SK-N-SH (cell line): ENCODE data around the gene BRCA2. TPM values are rescaled to one million over a fixed set of nuclear protein-coding genes. Genes with fewer than 3 reads are reported as not detected.

ENCODE experiments used
- CTCF ChIA-PET: fragments of 300-600, 350-600 bp; formaldehyde crosslinking; extraction: SDS; loops from one replicate; lab custom pipeline; 2021; lab: Yijun Ruan, JAX
- POLR2A ChIA-PET: fragments of 350-600 bp; sonication (Branson Sonifier 250); formaldehyde crosslinking; extraction: SDS; loops from one replicate; lab custom pipeline; 2020; ENCODE audit warnings: antibody characterized with exemption, inconsistent platforms; lab: Yijun Ruan, JAX
- DNase-seq: peaks from one replicate; pipeline ENCODE4 v3.0.0; 2012
- H2AFZ ChIP-seq: fragments of 200-600 bp; sonication (generic); 2 replicates; pipeline ENCODE4 v1.8.1; 2016; ENCODE audit warnings: antibody characterized with exemption, mild to moderate bottlenecking, low read depth
- H3F3A ChIP-seq: fragments of 200-600 bp; sonication (generic); replicated peaks from 2 replicates; pipeline ENCODE3; 2016; ENCODE audit warnings: antibody characterized with exemption, mild to moderate bottlenecking; ENCODE audit not compliant: insufficient read depth
- H3K27ac ChIP-seq, 2 experiments: fragments of 200-500 bp in 1 of 2; fragments of 200-600 bp in 1 of 2; sonication (Bioruptor generic) in 1 of 2; sonication (generic), shearing (Covaris generic) in 1 of 2; 2 replicates each; pipeline versions ENCODE4 v1.5.1 to v1.6.1; 2014 to 2016; ENCODE audit warnings: low read depth in 2 of 2, inconsistent platforms in 1 of 2, low read length in 1 of 2, mild to moderate bottlenecking in 1 of 2, mixed read lengths in 1 of 2
- H3K27me3 ChIP-seq: fragments of 200-600 bp; sonication (generic), shearing (Covaris generic); 2 replicates; pipeline ENCODE4 v1.6.1; 2016; ENCODE audit warnings: mixed run types; ENCODE audit not compliant: insufficient read depth
- H3K36me3 ChIP-seq, 2 experiments: fragments of 200-500 bp in 1 of 2; fragments of 200-600 bp in 1 of 2; sonication (Bioruptor generic) in 1 of 2; sonication (generic) in 1 of 2; replicated peaks in 1 of 2; 2 replicates each; pipeline versions ENCODE3 to v1.5.1; 2014 to 2016; ENCODE audit warnings: low read length in 1 of 2, mild to moderate bottlenecking in 1 of 2; ENCODE audit not compliant: insufficient read depth in 2 of 2, control insufficient read depth in 1 of 2
- H3K4me1 ChIP-seq, 2 experiments: fragments of 200-500 bp in 1 of 2; fragments of 200-600 bp in 1 of 2; sonication (Bioruptor generic) in 1 of 2; sonication (generic), shearing (Covaris generic) in 1 of 2; 2 replicates each; pipeline versions ENCODE4 v1.5.1 to v1.6.1; 2014 to 2016; ENCODE audit warnings: low read depth in 1 of 2, low read length in 1 of 2, mixed run types in 1 of 2; ENCODE audit not compliant: insufficient read depth in 2 of 2, control insufficient read depth in 1 of 2
- H3K4me2 ChIP-seq: fragments of 200-600 bp; sonication (generic), shearing (Covaris generic); 2 replicates; pipeline ENCODE4 v1.6.1; 2017; ENCODE audit warnings: mixed run types
- H3K4me3 ChIP-seq, 2 experiments: fragments of 200-500 bp in 1 of 2; fragments of 200-600 bp in 1 of 2; sonication (Bioruptor generic) in 1 of 2; sonication (generic), shearing (Covaris generic) in 1 of 2; 2 replicates each; pipeline versions ENCODE4 v1.5.1 to v1.8.1; 2014 to 2016; ENCODE audit warnings: low read depth in 2 of 2, inconsistent platforms in 1 of 2, low read length in 1 of 2, mild to moderate bottlenecking in 1 of 2, mixed read lengths in 1 of 2, moderate library complexity in 1 of 2
- H3K79me2 ChIP-seq: fragments of 200-600 bp; sonication (generic); 2 replicates; pipeline ENCODE4 v1.8.1; 2017; ENCODE audit warnings: mild to moderate bottlenecking; ENCODE audit not compliant: insufficient read depth
- H3K9ac ChIP-seq: fragments of 200-600 bp; sonication (generic); 2 replicates; pipeline ENCODE4 v1.6.1; 2017; ENCODE audit warnings: mixed run types
- H3K9me2 ChIP-seq: fragments of 200-600 bp; sonication (generic); 2 replicates; pipeline ENCODE4 v1.6.1; 2017; ENCODE audit warnings: mixed run types
- H3K9me3 ChIP-seq: fragments of 200-600 bp; sonication (generic); 2 replicates; pipeline ENCODE4 v1.6.1; 2017; ENCODE audit warnings: mixed run types, mild to moderate bottlenecking, moderate library complexity
- H4K20me1 ChIP-seq: fragments of 200-600 bp; sonication (generic); 2 replicates; pipeline ENCODE4 v1.6.1; 2017; ENCODE audit warnings: mild to moderate bottlenecking, mixed run types; ENCODE audit not compliant: insufficient read depth
- EP300 ChIP-seq, 2 experiments: IDR thresholded peaks; 2 replicates each; pipeline versions ENCODE4 v1.4.0 to v1.6.1; 2012; ENCODE audit warnings: borderline replicate concordance in 1 of 2, low read depth in 1 of 2, low read length in 1 of 2
- FOXJ3 ChIP-seq: sonication (generic); formaldehyde crosslinking; IDR thresholded peaks from 2 replicates; pipeline ENCODE4 v1.5.1; 2020; ENCODE audit warnings: mild to moderate bottlenecking, missing genetic modification reagents
- GABPA ChIP-seq: IDR thresholded peaks from 2 replicates; pipeline ENCODE4 v1.4.0; 2012; ENCODE audit warnings: low read depth, mild to moderate bottlenecking
- NRF1 ChIP-seq: IDR thresholded peaks from 2 replicates; pipeline ENCODE4 v1.6.1; 2012; ENCODE audit warnings: low read depth, mild to moderate bottlenecking, low read length
- RAD21 ChIP-seq: IDR thresholded peaks from 2 replicates; pipeline ENCODE4 v1.6.1; 2012; ENCODE audit warnings: mild to moderate bottlenecking, low read length
- RCOR1 ChIP-seq: fragments of 150-350 bp; IDR thresholded peaks from 2 replicates; pipeline ENCODE4 v1.6.1; 2017; ENCODE audit warnings: antibody characterized with exemption, low read length
- RXRA ChIP-seq: IDR thresholded peaks from 2 replicates; pipeline ENCODE4 v1.4.0; 2012; ENCODE audit warnings: low read depth, mild to moderate bottlenecking, borderline replicate concordance
- SMC3 ChIP-seq: IDR thresholded peaks from 2 replicates; pipeline ENCODE4 v1.6.1; 2012; ENCODE audit warnings: low read depth, low read length, improper control_type of control experiment
- TAF1 ChIP-seq: IDR thresholded peaks from 2 replicates; pipeline ENCODE4 v1.6.1; 2012; ENCODE audit warnings: low read depth, mild to moderate bottlenecking, low read length, moderate library complexity, borderline replicate concordance
- TCF12 ChIP-seq: IDR thresholded peaks from 2 replicates; pipeline ENCODE4 v1.4.0; 2012
- YY1 ChIP-seq: IDR thresholded peaks from 2 replicates; pipeline ENCODE4 v1.4.0; 2012; ENCODE audit warnings: low read depth, mild to moderate bottlenecking
- WGBS: methylation state at CpG from one replicate; pipeline ENCODE4 v1.1.6; 2017; ENCODE audit warnings: low lambda C conversion rate; 5-methylcytosine and 5-hydroxymethylcytosine counted together
- polyA plus RNA-seq, 3 experiments: library from polyadenylated mRNA; depleted of rRNA; stranded (reverse); fragments of >200 nt; gene quantifications; 2 replicates each; pipeline ENCODE4 v1.2.3, GENCODE V29; 2012
- TF ChIP-seq, protein P1 (sequence below): IDR thresholded peaks from 2 replicates; pipeline ENCODE4 v1.4.0; 2012; ENCODE audit warnings: low read depth
- TF ChIP-seq, protein P2 (sequence below): IDR thresholded peaks from 2 replicates; pipeline ENCODE4; 2012
- TF ChIP-seq, protein P3 (sequence below): IDR thresholded peaks from 2 replicates; pipeline ENCODE4 v1.4.0; 2012; ENCODE audit warnings: low read depth, borderline replicate concordance
- TF ChIP-seq, protein P4 (sequence below): IDR thresholded peaks from 2 replicates; pipeline ENCODE4 v1.6.1; 2012; ENCODE audit warnings: mild to moderate bottlenecking, low read depth, low read length, moderate library complexity
- TF ChIP-seq, protein P5 (sequence below): fragments of 150-350 bp; IDR thresholded peaks from 2 replicates; pipeline ENCODE4 v1.6.1; 2016; ENCODE audit warnings: mild to moderate bottlenecking, low read depth, low read length

Gene BRCA2
- polyA plus RNA-seq, 1 of the 3 experiments (the other 2 are of a cell fraction) = 1.6 TPM

DNA sequence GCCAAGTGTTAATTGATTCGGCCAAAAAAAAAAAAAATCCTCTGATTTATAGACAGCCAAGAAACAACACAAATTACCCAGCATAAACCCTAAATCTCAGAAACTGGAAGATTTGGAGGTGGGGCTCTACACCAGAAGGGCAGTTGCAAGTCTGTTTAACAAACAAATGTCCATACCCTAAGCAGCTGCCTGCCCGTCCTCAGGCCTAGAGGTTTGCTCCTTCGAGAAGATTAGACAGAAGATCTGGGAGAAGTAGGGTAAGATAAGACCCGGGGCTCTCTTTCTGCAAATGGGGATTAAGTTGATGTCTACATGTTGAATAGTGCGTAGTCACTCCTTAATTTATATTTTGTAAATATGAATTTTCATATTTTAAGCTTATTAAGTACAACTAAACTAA lies 116.1 kb downstream of the BRCA2 start:
- CTCF ChIA-PET = interaction anchor here (1.3 to 1.4 kb wide), 2 partner anchors 10 to 150 kb away, joined by 3 read pairs; no protein-coding TSS in a partner anchor
- Histone ChIP-seq H2AFZ (no peak overlapping the region), H3K27me3 (no peaks in the 10 kb centered on the region), H3K9me2 (no peaks in the 10 kb centered on the region), H3K4me3 (no peak overlapping the region), H3K27ac (no peak overlapping the region), H3K4me1 (peaks cover 0 to 11% of the 10 kb centered on the region in 2 experiments; a peak in 2 of 4 replicates), H3F3A (no peaks in the 10 kb centered on the region), H3K9ac (no peak overlapping the region), H3K36me3 (peaks cover 2 to 3% of the 10 kb centered on the region in 2 experiments), H3K79me2 (no peaks in the 10 kb centered on the region), H3K9me3 (no peaks in the 10 kb centered on the region), H3K4me2 (no peak overlapping the region)
- DNase-seq = no peak
- POLR2A ChIA-PET = no interaction called here
- TF ChIP-seq YY1 (no peak), RXRA (no peak), EP300 (IDR thresholded peaks at IDR 0.05; ENCODE audit: borderline replicate concordance in 1 of 2, low read depth in 1 of 2, low read length in 1 of 2) (no peak), TCF12 (no peak), GABPA (no peak), SMC3 (no peak), FOXJ3 (no peak), NRF1 (no peak), RAD21 (no peak), TAF1 (no peak)
- TF ChIP-seq, protein P1, sequence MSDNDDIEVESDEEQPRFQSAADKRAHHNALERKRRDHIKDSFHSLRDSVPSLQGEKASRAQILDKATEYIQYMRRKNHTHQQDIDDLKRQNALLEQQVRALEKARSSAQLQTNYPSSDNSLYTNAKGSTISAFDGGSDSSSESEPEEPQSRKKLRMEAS = no peak
- TF ChIP-seq, protein P2, sequence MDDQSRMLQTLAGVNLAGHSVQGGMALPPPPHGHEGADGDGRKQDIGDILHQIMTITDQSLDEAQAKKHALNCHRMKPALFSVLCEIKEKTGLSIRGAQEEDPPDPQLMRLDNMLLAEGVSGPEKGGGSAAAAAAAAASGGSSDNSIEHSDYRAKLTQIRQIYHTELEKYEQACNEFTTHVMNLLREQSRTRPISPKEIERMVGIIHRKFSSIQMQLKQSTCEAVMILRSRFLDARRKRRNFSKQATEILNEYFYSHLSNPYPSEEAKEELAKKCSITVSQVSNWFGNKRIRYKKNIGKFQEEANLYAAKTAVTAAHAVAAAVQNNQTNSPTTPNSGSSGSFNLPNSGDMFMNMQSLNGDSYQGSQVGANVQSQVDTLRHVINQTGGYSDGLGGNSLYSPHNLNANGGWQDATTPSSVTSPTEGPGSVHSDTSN = no peak
- TF ChIP-seq, protein P3, sequence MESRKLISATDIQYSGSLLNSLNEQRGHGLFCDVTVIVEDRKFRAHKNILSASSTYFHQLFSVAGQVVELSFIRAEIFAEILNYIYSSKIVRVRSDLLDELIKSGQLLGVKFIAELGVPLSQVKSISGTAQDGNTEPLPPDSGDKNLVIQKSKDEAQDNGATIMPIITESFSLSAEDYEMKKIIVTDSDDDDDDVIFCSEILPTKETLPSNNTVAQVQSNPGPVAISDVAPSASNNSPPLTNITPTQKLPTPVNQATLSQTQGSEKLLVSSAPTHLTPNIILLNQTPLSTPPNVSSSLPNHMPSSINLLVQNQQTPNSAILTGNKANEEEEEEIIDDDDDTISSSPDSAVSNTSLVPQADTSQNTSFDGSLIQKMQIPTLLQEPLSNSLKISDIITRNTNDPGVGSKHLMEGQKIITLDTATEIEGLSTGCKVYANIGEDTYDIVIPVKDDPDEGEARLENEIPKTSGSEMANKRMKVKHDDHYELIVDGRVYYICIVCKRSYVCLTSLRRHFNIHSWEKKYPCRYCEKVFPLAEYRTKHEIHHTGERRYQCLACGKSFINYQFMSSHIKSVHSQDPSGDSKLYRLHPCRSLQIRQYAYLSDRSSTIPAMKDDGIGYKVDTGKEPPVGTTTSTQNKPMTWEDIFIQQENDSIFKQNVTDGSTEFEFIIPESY = no peak
- TF ChIP-seq, all 33 proteins: peak for 0
- 91% methylated on average over 5 of the region's 5 CpGs for WGBS
- no peaks in the 10 kb centered on the region for H4K20me1 ChIP-seq

DNA sequence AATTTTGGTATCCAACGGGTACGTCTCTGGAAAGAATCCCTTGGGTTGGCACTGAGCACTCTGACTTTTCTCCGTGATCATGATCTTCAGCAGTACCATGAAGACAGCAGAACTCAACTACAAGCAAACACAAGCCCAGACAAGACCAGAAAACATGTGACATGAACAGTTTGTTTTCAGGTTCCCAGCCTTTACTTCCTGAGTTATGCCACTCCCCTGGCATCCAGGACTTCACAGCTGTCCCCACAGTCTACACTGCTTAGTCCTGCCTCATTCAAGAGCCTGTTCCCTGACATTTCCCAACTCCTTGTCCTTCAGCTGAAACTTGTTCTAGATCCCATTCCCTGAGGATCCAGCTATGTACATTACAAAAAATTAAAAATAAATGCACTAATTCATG lies 117.5 kb downstream of the BRCA2 start:
- H3K4me3 ChIP-seq = no peak overlapping the region
- no peak overlapping the region for H3K4me2 ChIP-seq
- no peak overlapping the region for H3K27ac ChIP-seq
- TF ChIP-seq, protein P4, sequence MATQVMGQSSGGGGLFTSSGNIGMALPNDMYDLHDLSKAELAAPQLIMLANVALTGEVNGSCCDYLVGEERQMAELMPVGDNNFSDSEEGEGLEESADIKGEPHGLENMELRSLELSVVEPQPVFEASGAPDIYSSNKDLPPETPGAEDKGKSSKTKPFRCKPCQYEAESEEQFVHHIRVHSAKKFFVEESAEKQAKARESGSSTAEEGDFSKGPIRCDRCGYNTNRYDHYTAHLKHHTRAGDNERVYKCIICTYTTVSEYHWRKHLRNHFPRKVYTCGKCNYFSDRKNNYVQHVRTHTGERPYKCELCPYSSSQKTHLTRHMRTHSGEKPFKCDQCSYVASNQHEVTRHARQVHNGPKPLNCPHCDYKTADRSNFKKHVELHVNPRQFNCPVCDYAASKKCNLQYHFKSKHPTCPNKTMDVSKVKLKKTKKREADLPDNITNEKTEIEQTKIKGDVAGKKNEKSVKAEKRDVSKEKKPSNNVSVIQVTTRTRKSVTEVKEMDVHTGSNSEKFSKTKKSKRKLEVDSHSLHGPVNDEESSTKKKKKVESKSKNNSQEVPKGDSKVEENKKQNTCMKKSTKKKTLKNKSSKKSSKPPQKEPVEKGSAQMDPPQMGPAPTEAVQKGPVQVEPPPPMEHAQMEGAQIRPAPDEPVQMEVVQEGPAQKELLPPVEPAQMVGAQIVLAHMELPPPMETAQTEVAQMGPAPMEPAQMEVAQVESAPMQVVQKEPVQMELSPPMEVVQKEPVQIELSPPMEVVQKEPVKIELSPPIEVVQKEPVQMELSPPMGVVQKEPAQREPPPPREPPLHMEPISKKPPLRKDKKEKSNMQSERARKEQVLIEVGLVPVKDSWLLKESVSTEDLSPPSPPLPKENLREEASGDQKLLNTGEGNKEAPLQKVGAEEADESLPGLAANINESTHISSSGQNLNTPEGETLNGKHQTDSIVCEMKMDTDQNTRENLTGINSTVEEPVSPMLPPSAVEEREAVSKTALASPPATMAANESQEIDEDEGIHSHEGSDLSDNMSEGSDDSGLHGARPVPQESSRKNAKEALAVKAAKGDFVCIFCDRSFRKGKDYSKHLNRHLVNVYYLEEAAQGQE = no peak
- TF ChIP-seq RCOR1 (no peak), FOXJ3 (no peak)
- TF ChIP-seq, protein P5, sequence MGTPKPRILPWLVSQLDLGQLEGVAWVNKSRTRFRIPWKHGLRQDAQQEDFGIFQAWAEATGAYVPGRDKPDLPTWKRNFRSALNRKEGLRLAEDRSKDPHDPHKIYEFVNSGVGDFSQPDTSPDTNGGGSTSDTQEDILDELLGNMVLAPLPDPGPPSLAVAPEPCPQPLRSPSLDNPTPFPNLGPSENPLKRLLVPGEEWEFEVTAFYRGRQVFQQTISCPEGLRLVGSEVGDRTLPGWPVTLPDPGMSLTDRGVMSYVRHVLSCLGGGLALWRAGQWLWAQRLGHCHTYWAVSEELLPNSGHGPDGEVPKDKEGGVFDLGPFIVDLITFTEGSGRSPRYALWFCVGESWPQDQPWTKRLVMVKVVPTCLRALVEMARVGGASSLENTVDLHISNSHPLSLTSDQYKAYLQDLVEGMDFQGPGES = no peak
- H3K27me3 ChIP-seq = no peaks in the 10 kb centered on the region
- H2AFZ ChIP-seq = no peak overlapping the region
- no peaks in the 10 kb centered on the region for H3K9me2 ChIP-seq
- no peaks in the 10 kb centered on the region for H3K9me3 ChIP-seq
- DNase-seq = no peak
- no peak overlapping the region for H3K9ac ChIP-seq
- ChIA-PET CTCF (interaction anchor here (1.3 kb wide), 1 partner anchor 148 kb away, joined by 3 read pairs; no protein-coding TSS in a partner anchor), POLR2A (no interaction called here)
- H3K79me2 ChIP-seq = no peaks in the 10 kb centered on the region
- WGBS = 94% methylated on average over 3 of the region's 3 CpGs
- H4K20me1 ChIP-seq = no peaks in the 10 kb centered on the region
- H3K36me3 ChIP-seq = peaks cover 2 to 3% of the 10 kb centered on the region in 2 experiments
- H3F3A ChIP-seq = no peaks in the 10 kb centered on the region
- peaks cover 0 to 5% of the 10 kb centered on the region in 2 experiments; a peak in 1 of 4 replicates for H3K4me1 ChIP-seq
